ENCODE data around the gene ACADS.

The ACADS gene

GRCh38 chr12:120702637-120703036 is 23.0 kb upstream of the ACADS start:
- no peak for DNase-seq (ENCODE audit: low read depth)

- DNase-seq (ENCODE audit: low read depth): no peak
Observed at GRCh38 chr12:120703311-120703942, 22.2 kb upstream of the ACADS start.

- no peak for DNase-seq (ENCODE audit: low read depth)
Observed at GRCh38 chr12:120705618-120706017, 20.0 kb upstream of the ACADS start.

- DNase-seq (ENCODE audit: low read depth): no peak
Observed at GRCh38 chr12:120706029-120706428, 19.6 kb upstream of the ACADS start.

GRCh38 chr12:120708651-120709050 is 17.0 kb upstream of the ACADS start:
- DNase-seq (ENCODE audit: low read depth): no peak

GRCh38 chr12:120710031-120710804 is 15.4 kb upstream of the ACADS start, which contains the start of gene UNC119B:
Gene UNC119B, plus strand, starts transcription at chr12:120710458. Its CDS starts 17 bp downstream, at chr12:120710475.
- peak; percentile 66 for DNase-seq (ENCODE audit: low read depth)

GRCh38 chr12:120710805-120711296 is 14.8 kb upstream of the ACADS start:
- no peak for DNase-seq (ENCODE audit: low read depth)

- no peak for DNase-seq (ENCODE audit: low read depth)
Observed at GRCh38 chr12:120711411-120711810, 14.2 kb upstream of the ACADS start.

- no peak for DNase-seq (ENCODE audit: low read depth)
Observed at GRCh38 chr12:120712610-120713009, 13.0 kb upstream of the ACADS start.

GRCh38 chr12:120713861-120714482 is 11.7 kb upstream of the ACADS start:
- peak; percentile 45 for DNase-seq (ENCODE audit: low read depth)

GRCh38 chr12:120718055-120718454 is 7.6 kb upstream of the ACADS start:
- no peak for DNase-seq (ENCODE audit: low read depth)

GRCh38 chr12:120719072-120719471 is 6.6 kb upstream of the ACADS start:
- DNase-seq (ENCODE audit: low read depth): no peak

- no peak for DNase-seq (ENCODE audit: low read depth)
Observed at GRCh38 chr12:120719496-120720233, 6.0 kb upstream of the ACADS start.

- DNase-seq (ENCODE audit: low read depth): no peak
Observed at GRCh38 chr12:120720234-120720986, 5.2 kb upstream of the ACADS start.

GRCh38 chr12:120720987-120721801 is 4.4 kb upstream of the ACADS start:
- no peak for DNase-seq (ENCODE audit: low read depth)

- no peak for DNase-seq (ENCODE audit: low read depth)
Observed at GRCh38 chr12:120721866-120722265, 3.8 kb upstream of the ACADS start.

GRCh38 chr12:120722784-120723183 is 2.8 kb upstream of the ACADS start:
- DNase-seq (ENCODE audit: low read depth): no peak

- no peak for DNase-seq (ENCODE audit: low read depth)
Observed at GRCh38 chr12:120724720-120725119, 906 bp upstream of the ACADS start.

- DNase-seq (ENCODE audit: low read depth): no peak
Observed at GRCh38 chr12:120725151-120725658, 421 bp upstream of the ACADS start.

GRCh38 chr12:120726510-120726793 is 826 bp downstream of the ACADS start:
- no peak for DNase-seq (ENCODE audit: low read depth)

- DNase-seq (ENCODE audit: low read depth): no peak
Observed at GRCh38 chr12:120726961-120727360, 1.3 kb downstream of the ACADS start.
